ENCODE data around the gene PARP8. TPM values are rescaled to one million over a fixed set of nuclear protein-coding genes. Genes with fewer than 3 reads are reported as not detected.

Gene PARP8
- total RNA-seq, 2 experiments from 2014 or later, result 181 to 200 TPM

GRCh38 chr5:50716134-50716533 lies 49.7 kb downstream of the PARP8 start:
- Mint-ChIP-seq H3K4me3 (no peak overlapping the region), H3K36me3 (ENCODE audit: low read depth) (peaks cover 35% of the 10 kb centered on the region), H3K27ac (peak overlapping the region; percentile 63), H3K27me3 (no peaks in the 10 kb centered on the region), H3K4me1 (ENCODE audit: low read depth) (peaks cover 91% of the 10 kb centered on the region), H3K9me3 (no peaks in the 10 kb centered on the region)
- ChIA-PET POLR2A (no interaction called here), CTCF (interaction anchor here (1.0 kb wide), 1 partner anchor 35 kb away, joined by 3 read pairs; no protein-coding TSS in a partner anchor)
- Histone ChIP-seq H3K36me3 (ENCODE audit: insufficient read depth, low read length) (peaks cover 6% of the 10 kb centered on the region), H3K27me3 (ENCODE audit: control insufficient read depth in 1 of 2, insufficient read depth in 2 of 2, low read length in 2 of 2) (no peaks in the 10 kb centered on the region), H3K4me3 (ENCODE audit: low read length) (no peak overlapping the region), H3K9me3 (ENCODE audit: control insufficient read depth in 1 of 2, insufficient read depth in 1 of 2, low read length in 2 of 2) (no peaks in the 10 kb centered on the region), H3K27ac (ENCODE audit: low read depth in 1 of 2, low read length in 2 of 2) (no peak overlapping the region), H3K4me1 (ENCODE audit: insufficient read depth, low read length) (peaks cover 37% of the 10 kb centered on the region)
- TF ChIP-seq CTCF (IDR thresholded peaks at IDR 0.05), result no peak
- ATAC-seq (ENCODE audit: poor library complexity) (no peak), DNase-seq (no peak)
- intact Hi-C loops (cut with DNase I, micrococcal nuclease), result no loop called here

- peaks cover 91% of the 10 kb centered on the region for H3K4me1 Mint-ChIP-seq (ENCODE audit: low read depth)
- no peak overlapping the region for H3K4me3 Mint-ChIP-seq
- no peak overlapping the region for H3K4me3 ChIP-seq (ENCODE audit: low read length)
- ChIA-PET POLR2A (no interaction called here), CTCF (no interaction called here)
- peak overlapping the region; percentile 0 for H3K27ac Mint-ChIP-seq
- no peak overlapping the region for H3K27ac ChIP-seq (ENCODE audit: low read depth in 1 of 2, low read length in 2 of 2)
- H3K27me3 ChIP-seq (ENCODE audit: control insufficient read depth in 1 of 2, insufficient read depth in 2 of 2, low read length in 2 of 2), result no peaks in the 10 kb centered on the region
- peaks cover 6% of the 10 kb centered on the region for H3K36me3 ChIP-seq (ENCODE audit: insufficient read depth, low read length)
- intact Hi-C loops (cut with DNase I, micrococcal nuclease), result no loop called here
- DNase-seq, result peak in 1 of 14 experiments; percentile 23
- no peak for TF ChIP-seq CTCF (IDR thresholded peaks at IDR 0.05)
- no peaks in the 10 kb centered on the region for H3K9me3 Mint-ChIP-seq
- H3K4me1 ChIP-seq (ENCODE audit: insufficient read depth, low read length), result peaks cover 39% of the 10 kb centered on the region
- ATAC-seq (ENCODE audit: poor library complexity), result no peak
- H3K9me3 ChIP-seq (ENCODE audit: control insufficient read depth in 1 of 2, insufficient read depth in 1 of 2, low read length in 2 of 2), result no peaks in the 10 kb centered on the region
- no peaks in the 10 kb centered on the region for H3K27me3 Mint-ChIP-seq
- peaks cover 36% of the 10 kb centered on the region for H3K36me3 Mint-ChIP-seq (ENCODE audit: low read depth)
These were observed 51.2 kb downstream of the PARP8 start for GRCh38 chr5:50717651-50718050.

GRCh38 chr5:50720061-50720710 lies 53.7 kb downstream of the PARP8 start:
- peak overlapping the region; percentile 34 for H3K27ac Mint-ChIP-seq
- ChIA-PET CTCF (interaction anchor here (1.0 to 1.1 kb wide), 2 partner anchors 53 to 280 kb away, joined by 3 read pairs; partner anchors contain the start of gene EMB), POLR2A (interaction anchor here (1.1 to 1.8 kb wide), 3 partner anchors 10 to 23 kb away, joined by 3 to 6 read pairs (median 4); no protein-coding TSS in a partner anchor)
- H3K4me1 ChIP-seq (ENCODE audit: insufficient read depth, low read length), result peaks cover 20% of the 10 kb centered on the region
- H3K9me3 Mint-ChIP-seq, result no peaks in the 10 kb centered on the region
- peaks cover 81% of the 10 kb centered on the region for H3K4me1 Mint-ChIP-seq (ENCODE audit: low read depth)
- peaks cover 30% of the 10 kb centered on the region for H3K36me3 Mint-ChIP-seq (ENCODE audit: low read depth)
- no peaks in the 10 kb centered on the region for H3K9me3 ChIP-seq (ENCODE audit: control insufficient read depth in 1 of 2, insufficient read depth in 1 of 2, low read length in 2 of 2)
- intact Hi-C loops (cut with DNase I, micrococcal nuclease), result no loop called here
- H3K27ac ChIP-seq (ENCODE audit: low read depth in 1 of 2, low read length in 2 of 2), result no peak overlapping the region
- no peak for TF ChIP-seq CTCF (IDR thresholded peaks at IDR 0.05)
- no peaks in the 10 kb centered on the region for H3K27me3 Mint-ChIP-seq
- H3K27me3 ChIP-seq (ENCODE audit: control insufficient read depth in 1 of 2, insufficient read depth in 2 of 2, low read length in 2 of 2), result no peaks in the 10 kb centered on the region
- H3K4me3 ChIP-seq (ENCODE audit: low read length), result no peak overlapping the region
- DNase-seq (no peak), ATAC-seq (ENCODE audit: poor library complexity) (no peak)
- H3K36me3 ChIP-seq (ENCODE audit: insufficient read depth, low read length), result peaks cover 6% of the 10 kb centered on the region
- H3K4me3 Mint-ChIP-seq, result peak overlapping the region; percentile 30

Data from CD4-positive, alpha-beta T cell (primary cell).